H1 (cell line): ENCODE results near the gene CORO7. TPM values are rescaled to one million over a fixed set of nuclear protein-coding genes. Genes with fewer than 3 reads are reported as not detected.

ENCODE experiments used
- CTCF ChIA-PET: fragments of 300-600 bp; sonication (Branson Sonifier 250); formaldehyde crosslinking; loops from one replicate; lab custom pipeline; 2021; ENCODE audit not compliant: partially characterized antibody; lab: Charles Lee
- POLR2A ChIA-PET: fragments of 300-600 bp; sonication (Branson Sonifier 250); formaldehyde crosslinking; loops from one replicate; lab custom pipeline; 2021; ENCODE audit warnings: inconsistent platforms; ENCODE audit not compliant: partially characterized antibody; lab: Charles Lee
- DNase-seq, 2 experiments: peaks; one replicate each; pipeline versions ENCODE4 v3.0.0 to v3.0.0-alpha.2; 2010 to 2022; ENCODE audit warnings: low spot score in 2 of 2, low read depth in 1 of 2, mixed read lengths in 1 of 2
- FAIRE-seq: peaks from 2 replicates; lab custom pipeline; 2011; peaks lifted over from hg19 to GRCh38; lab: Jason Lieb, UNC
- H2AFZ ChIP-seq: 2 replicates; pipeline ENCODE4 v1.8.1; 2012; ENCODE audit warnings: low read length, inconsistent platforms
- H2AK5ac ChIP-seq: 2 replicates; pipeline ENCODE4 v1.6.1; 2013; ENCODE audit warnings: low read depth, low read length
- H2BK120ac ChIP-seq: replicated peaks from 2 replicates; pipeline ENCODE3; 2013; ENCODE audit warnings: low read depth, low read length, inconsistent platforms
- H2BK12ac ChIP-seq: 2 replicates; pipeline ENCODE4 v1.6.1; 2013; ENCODE audit warnings: low read depth, low read length
- H2BK15ac ChIP-seq: 2 replicates; pipeline ENCODE4 v1.6.1; 2013; ENCODE audit warnings: low read length
- H2BK20ac ChIP-seq: 2 replicates; pipeline ENCODE4 v1.6.1; 2013; ENCODE audit warnings: low read length
- H2BK5ac ChIP-seq: 2 replicates; pipeline ENCODE4 v1.6.1; 2013; ENCODE audit warnings: low read depth, low read length
- H3K14ac ChIP-seq: 2 replicates; pipeline ENCODE4 v1.6.1; 2013; ENCODE audit warnings: inconsistent platforms; ENCODE audit not compliant: insufficient read length
- H3K18ac ChIP-seq: 2 replicates; pipeline ENCODE4 v1.6.1; 2013; ENCODE audit warnings: low read length; ENCODE audit errors: extremely low read depth
- H3K23ac ChIP-seq: 2 replicates; pipeline ENCODE4 v1.6.1; 2013; ENCODE audit warnings: inconsistent platforms; ENCODE audit not compliant: insufficient read length
- H3K23me2 ChIP-seq: 2 replicates; pipeline ENCODE4 v1.6.1; 2013; ENCODE audit warnings: low read depth, low read length
- H3K27ac ChIP-seq: 2 replicates; pipeline ENCODE4 v1.6.1; 2011; ENCODE audit warnings: low read depth, low read length, inconsistent platforms
- H3K27me3 ChIP-seq, 4 experiments: replicated peaks in 1 of 4; 1 replicate in 1 of 4; 2 replicates in 3 of 4; pipeline versions ENCODE4 v1.6.1 to v1.8.1; 2011 to 2013; ENCODE audit warnings: low read length in 3 of 4, mild to moderate bottlenecking in 3 of 4, inconsistent platforms in 2 of 4, mixed read lengths in 2 of 4, moderate library complexity in 1 of 4; ENCODE audit not compliant: control insufficient read depth in 3 of 4, insufficient read depth in 3 of 4; ENCODE audit errors: extremely low read depth in 1 of 4
- H3K36me3 ChIP-seq, 4 experiments: 2 replicates each; pipeline versions ENCODE4 v1.6.1 to v1.8.1; 2011 to 2013; ENCODE audit warnings: mild to moderate bottlenecking in 4 of 4, low read length in 3 of 4, moderate library complexity in 2 of 4, control low read depth in 1 of 4, inconsistent platforms in 1 of 4; ENCODE audit not compliant: insufficient read depth in 4 of 4, control insufficient read depth in 2 of 4
- H3K4ac ChIP-seq: replicated peaks from 2 replicates; pipeline ENCODE3; 2013; ENCODE audit warnings: low read length, low read depth, mixed read lengths, inconsistent platforms; ENCODE audit not compliant: insufficient read length
- H3K4me1 ChIP-seq, 4 experiments: replicated peaks in 1 of 4; 1 replicate in 1 of 4; 2 replicates in 3 of 4; pipeline versions ENCODE4 v1.6.1 to v1.8.1; 2011 to 2013; ENCODE audit warnings: low read length in 3 of 4, inconsistent platforms in 2 of 4, mixed read lengths in 1 of 4; ENCODE audit not compliant: insufficient read depth in 4 of 4, control insufficient read depth in 3 of 4
- H3K4me2 ChIP-seq, 2 experiments: 2 replicates each; pipeline versions ENCODE4 v1.6.1 to v1.8.1; 2011 to 2013; ENCODE audit warnings: low read depth in 2 of 2, low read length in 2 of 2, control low read depth in 1 of 2, inconsistent platforms in 1 of 2, mild to moderate bottlenecking in 1 of 2; ENCODE audit not compliant: insufficient read depth in 1 of 2
- H3K4me3 ChIP-seq, 4 experiments: fragments of 200-600, 300-600 bp in 1 of 4; sonication (generic), shearing (Covaris generic), sonication (Bioruptor Twin) in 1 of 4; 2 replicates each; pipeline versions ENCODE4 v1.5.1 to v1.8.1; 2011 to 2016; ENCODE audit warnings: low read length in 4 of 4, low read depth in 3 of 4, control low read depth in 2 of 4, inconsistent platforms in 2 of 4, mild to moderate bottlenecking in 2 of 4, mixed read lengths in 1 of 4, moderate library complexity in 1 of 4; ENCODE audit not compliant: insufficient read depth in 2 of 4; ENCODE audit errors: extremely low read depth in 1 of 4
- H3K56ac ChIP-seq: replicated peaks from 2 replicates; pipeline ENCODE3; 2013; ENCODE audit warnings: low read depth, mild to moderate bottlenecking, mixed read lengths, low read length, inconsistent platforms; ENCODE audit not compliant: insufficient read length
- H3K79me1 ChIP-seq: 2 replicates; pipeline ENCODE4 v1.6.1; 2013; ENCODE audit warnings: low read depth, low read length, control low read depth
- H3K79me2 ChIP-seq, 2 experiments: 2 replicates each; pipeline versions ENCODE4 v1.6.1 to v1.8.1; 2012 to 2013; ENCODE audit warnings: low read length in 2 of 2, mild to moderate bottlenecking in 2 of 2, inconsistent platforms in 1 of 2; ENCODE audit not compliant: insufficient read depth in 2 of 2, control insufficient read depth in 1 of 2
- H3K9ac ChIP-seq, 4 experiments: replicated peaks in 1 of 4; 1 replicate in 1 of 4; 2 replicates in 3 of 4; pipeline versions ENCODE4 v1.6.1 to v1.8.1; 2011 to 2013; ENCODE audit warnings: low read depth in 3 of 4, low read length in 3 of 4, control low read depth in 2 of 4, mild to moderate bottlenecking in 2 of 4, moderate library complexity in 2 of 4, inconsistent platforms in 1 of 4; ENCODE audit errors: extremely low read depth in 1 of 4
- H3K9me3 ChIP-seq, 2 experiments: 2 replicates each; pipeline versions ENCODE4 v1.6.1 to v1.8.1; 2012 to 2013; ENCODE audit warnings: mild to moderate bottlenecking in 2 of 2, moderate library complexity in 2 of 2, control low read depth in 1 of 2, inconsistent platforms in 1 of 2, low read depth in 1 of 2, low read length in 1 of 2, mixed read lengths in 1 of 2; ENCODE audit not compliant: insufficient read depth in 2 of 2
- H4K20me1 ChIP-seq, 2 experiments: replicated peaks in 1 of 2; 2 replicates each; pipeline versions ENCODE3 to v1.8.1; 2011 to 2013; ENCODE audit warnings: inconsistent platforms in 2 of 2, low read length in 2 of 2, mild to moderate bottlenecking in 1 of 2; ENCODE audit not compliant: insufficient read depth in 2 of 2, control insufficient read depth in 1 of 2
- H4K5ac ChIP-seq: 2 replicates; pipeline ENCODE4 v1.6.1; 2013; ENCODE audit warnings: low read length, low read depth, mixed read lengths, inconsistent platforms; ENCODE audit not compliant: insufficient read length
- H4K8ac ChIP-seq: 2 replicates; pipeline ENCODE4 v1.8.0; 2013; ENCODE audit warnings: mild to moderate bottlenecking, moderate library complexity, low read length, inconsistent platforms; ENCODE audit not compliant: insufficient read depth; ENCODE audit errors: extremely low read depth
- H4K91ac ChIP-seq: replicated peaks from 2 replicates; pipeline ENCODE3; 2013; ENCODE audit warnings: low read length, mixed read lengths, inconsistent platforms; ENCODE audit not compliant: insufficient read length
- GABPA ChIP-seq: IDR thresholded peaks from 2 replicates; pipeline ENCODE4 v1.6.1; 2011; ENCODE audit warnings: mild to moderate bottlenecking, low read length, moderate library complexity, borderline replicate concordance; ENCODE audit not compliant: insufficient read depth
- MAX ChIP-seq: IDR thresholded peaks from 2 replicates; pipeline ENCODE4 v1.6.1; 2012; ENCODE audit warnings: inconsistent platforms
- SAP30 ChIP-seq: fragments of 300-600 bp; sonication (generic); IDR thresholded peaks from 2 replicates; pipeline ENCODE4 v1.7.1; 2012; ENCODE audit warnings: low read length, moderate library complexity, mild to moderate bottlenecking, inconsistent platforms; ENCODE audit not compliant: insufficient read depth, insufficient replicate concordance
- SIRT6 ChIP-seq: IDR thresholded peaks from one replicate; pipeline ENCODE4 v1.7.1; 2012; ENCODE audit warnings: low read length, inconsistent platforms
- WGBS, 2 experiments: shearing (Covaris generic) in 1 of 2; methylation state at CpG; one replicate each; pipeline versions ENCODE4 v1.1.6 to v1.1.7; 2013 to 2015; ENCODE audit warnings: low lambda C conversion rate in 2 of 2, mixed read lengths in 2 of 2, inconsistent platforms in 1 of 2, low coverage in 1 of 2, missing lambda C conversion rate in 1 of 2; ENCODE audit not compliant: insufficient replicate concordance in 2 of 2, insufficient coverage in 1 of 2, insufficient read length in 1 of 2; ENCODE audit errors: extremely low coverage in 1 of 2, missing lambda C conversion rate in 1 of 2; 5-methylcytosine and 5-hydroxymethylcytosine counted together
- polyA plus RNA-seq, 7 experiments: library from polyadenylated mRNA; depleted of rRNA in 3 of 7; stranded (reverse) in 5 of 7; unstranded in 2 of 7; fragments of >200 nt in 5 of 7; fragments of 200-250 nt in 2 of 7; gene quantifications; 1 replicate in 5 of 7; 2 replicates in 1 of 7; 4 replicates in 1 of 7; pipeline versions ENCODE4 v1.2.1 to v1.2.3, GENCODE V29; 2011 to 2013; ENCODE audit warnings: missing spikeins in 2 of 7, mixed read lengths in 2 of 7
- total RNA-seq: library from RNA; stranded (reverse); fragmentation: NEBNext Ultra II Directional; extraction: Animal tissue kit (Norgen Biotek cat#: 25700); gene quantifications from 2 replicates; pipeline ENCODE4 v1.2.1, GENCODE V29; 2021

The CORO7 gene
- total and polyA plus RNA-seq, 2 of the 8 experiments (the other 6 are each of a cell fraction or from before 2014, with no cell fraction given), result 25.2 to 29.8 TPM

- Histone ChIP-seq H2BK5ac (peak overlapping the region; percentile 98; the same call in 1 of the 2 replicates), H2BK120ac (peak overlapping the region; percentile 98), H2AK5ac (peak overlapping the region; percentile 76; the same call in 1 of the 2 replicates), H2BK20ac (peak overlapping the region; percentile 99), H3K14ac (no peak overlapping the region), H3K27me3 (no peaks in the 10 kb centered on the region), H3K4ac (peak overlapping the region; percentile 99), H4K20me1 (no peaks in the 10 kb centered on the region), H2BK12ac (peak overlapping the region; percentile 94), H3K4me1 (peaks cover 12 to 50% (median 43%) of the 10 kb centered on the region in 4 experiments), H2BK15ac (peak overlapping the region; percentile 75; the same call in 1 of the 2 replicates), H3K56ac (peak overlapping the region; percentile 89), H3K79me2 (no peaks in the 10 kb centered on the region), H3K4me3 (peak overlapping the region in 1 of 4 experiments; percentile 25; a peak in 1 of 8 replicates), H3K9ac (0 out of 7 replicates have a peak overlapping the region, but pooled peaks of 1 of the 4 experiments have one; percentile 9), H3K79me1 (no peaks in the 10 kb centered on the region), H3K36me3 (no peaks in the 10 kb centered on the region), H3K4me2 (peak overlapping the region; percentile 4 to 49; a peak in 3 of 4 replicates), H3K23ac (no peak overlapping the region), H3K18ac (peak overlapping the region; percentile 93), H4K91ac (peak overlapping the region; percentile 99), H3K23me2 (no peaks in the 10 kb centered on the region), H4K8ac (peak overlapping the region; percentile 88; the same call in 1 of the 2 replicates), H3K27ac (peak overlapping the region; percentile 90), H2AFZ (no peak overlapping the region), H4K5ac (peak overlapping the region; percentile 91), H3K9me3 (no peaks in the 10 kb centered on the region)
- DNase-seq (peak in 1 of 2 experiments; percentile 88), FAIRE-seq (no peak)
- TF ChIP-seq MAX, result peak; percentile 40; the same call in 1 of the 2 replicates
- TF ChIP-seq GABPA, result peak; percentile 25; the same call in 1 of the 2 replicates
- TF ChIP-seq SIRT6, result no peak
- no peak for TF ChIP-seq SAP30
- ChIA-PET CTCF (interaction anchor here (0.9 to 24.8 kb wide), 16 partner anchors 9 to 109 kb away, joined by 3 to 659 read pairs (median 5); partner anchors contain the start of gene PAM16), POLR2A (interaction anchor here (0.8 to 11.9 kb wide), 26 partner anchors 11 to 120 kb away, joined by 3 to 223 read pairs (median 6); partner anchors contain the start of genes GLIS2, HMOX2, PAM16 and TFAP4)
- 56% methylated on average over 21 of the region's 22 CpGs; no CpG with 5 or more reads in 1 of the 2 experiments for WGBS, 2 experiments
Measured at GRCh38 chr16:4391631-4392381, 24.6 kb downstream of the CORO7 start.
